B cell (primary cell): ENCODE data around the gene SLC37A1.

Experiments used
- EZH2 ChIP-seq: IDR thresholded peaks from 2 replicates; pipeline ENCODE4 v1.6.1; 2012; ENCODE audit warnings: borderline replicate concordance, low read depth, mild to moderate bottlenecking, moderate library complexity, low read length; ENCODE audit not compliant: insufficient read depth, poor library complexity, severe bottlenecking
- TF ChIP-seq, protein P1 (sequence below): fragments of 200-600 bp; IDR thresholded peaks from one replicate; pipeline ENCODE4 v1.8.0; 2022; ENCODE audit warnings: antibody characterized with exemption, mild to moderate bottlenecking

- TF ChIP-seq, protein P1, sequence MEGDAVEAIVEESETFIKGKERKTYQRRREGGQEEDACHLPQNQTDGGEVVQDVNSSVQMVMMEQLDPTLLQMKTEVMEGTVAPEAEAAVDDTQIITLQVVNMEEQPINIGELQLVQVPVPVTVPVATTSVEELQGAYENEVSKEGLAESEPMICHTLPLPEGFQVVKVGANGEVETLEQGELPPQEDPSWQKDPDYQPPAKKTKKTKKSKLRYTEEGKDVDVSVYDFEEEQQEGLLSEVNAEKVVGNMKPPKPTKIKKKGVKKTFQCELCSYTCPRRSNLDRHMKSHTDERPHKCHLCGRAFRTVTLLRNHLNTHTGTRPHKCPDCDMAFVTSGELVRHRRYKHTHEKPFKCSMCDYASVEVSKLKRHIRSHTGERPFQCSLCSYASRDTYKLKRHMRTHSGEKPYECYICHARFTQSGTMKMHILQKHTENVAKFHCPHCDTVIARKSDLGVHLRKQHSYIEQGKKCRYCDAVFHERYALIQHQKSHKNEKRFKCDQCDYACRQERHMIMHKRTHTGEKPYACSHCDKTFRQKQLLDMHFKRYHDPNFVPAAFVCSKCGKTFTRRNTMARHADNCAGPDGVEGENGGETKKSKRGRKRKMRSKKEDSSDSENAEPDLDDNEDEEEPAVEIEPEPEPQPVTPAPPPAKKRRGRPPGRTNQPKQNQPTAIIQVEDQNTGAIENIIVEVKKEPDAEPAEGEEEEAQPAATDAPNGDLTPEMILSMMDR = no peak
- TF ChIP-seq EZH2 = no peak
Observed at GRCh38 chr21:42570362-42570761, 56.7 kb downstream of the SLC37A1 start.
